Activated CD4-positive, alpha-beta T cell treated with anti-CD3 and anti-CD28 coated beads, Interleukin-2, amount 50 U/mL, for 1 hour (primary cell): ENCODE data around the gene OLFM4.

Experiments used
- DNase-seq: peaks from one replicate; pipeline ENCODE4 v3.0.0-alpha.2; 2020

The OLFM4 gene

GRCh38 chr13:53068585-53069520 is 40.2 kb downstream of the OLFM4 start:
- DNase-seq, result no peak

- no peak for DNase-seq
Measured at GRCh38 chr13:53069800-53070199, 41.2 kb downstream of the OLFM4 start.

GRCh38 chr13:53073711-53074110 is 45.1 kb downstream of the OLFM4 start:
- DNase-seq, result no peak

GRCh38 chr13:53074114-53074513 is 45.5 kb downstream of the OLFM4 start:
- DNase-seq, result no peak

GRCh38 chr13:53075356-53076041 is 46.9 kb downstream of the OLFM4 start:
- no peak for DNase-seq

- no peak for DNase-seq
Measured at GRCh38 chr13:53079691-53080090, 51.1 kb downstream of the OLFM4 start.

- no peak for DNase-seq
Measured at GRCh38 chr13:53088871-53089270, 60.3 kb downstream of the OLFM4 start.

GRCh38 chr13:53089951-53090350 is 61.3 kb downstream of the OLFM4 start:
- no peak for DNase-seq

GRCh38 chr13:53090461-53090860 is 61.8 kb downstream of the OLFM4 start:
- DNase-seq, result no peak

GRCh38 chr13:53092931-53093330 is 64.3 kb downstream of the OLFM4 start:
- no peak for DNase-seq

- no peak for DNase-seq
Measured at GRCh38 chr13:53098455-53098854, 69.8 kb downstream of the OLFM4 start.

GRCh38 chr13:53100394-53101063 is 71.9 kb downstream of the OLFM4 start:
- DNase-seq, result no peak
